K562 (cell line): Measurements from ENCODE around the gene KLHL29.

Experiments
- BCOR ChIP-seq: fragments of 450-650 bp; IDR thresholded peaks from 2 replicates; pipeline ENCODE4 v1.6.1; 2016
- BRCA1 ChIP-seq, 2 experiments: fragments of 450-650 bp in 1 of 2; sonication (generic) in 1 of 2; formaldehyde crosslinking in 1 of 2; IDR thresholded peaks; 2 replicates each; pipeline versions ENCODE4 v1.5.0 to v1.6.1; 2017 to 2020; ENCODE audit warnings: mild to moderate bottlenecking in 1 of 2, missing genetic modification reagents in 1 of 2
- CTCF ChIP-seq, 3 experiments: IDR thresholded peaks in 2 of 3; conservative IDR thresholded peaks in 1 of 3; 2 replicates each; pipeline ENCODE4 v1.5.1; 2011 to 2012; ENCODE audit warnings: low read length in 3 of 3, mild to moderate bottlenecking in 3 of 3, control low read depth in 2 of 3, improper control_type of control experiment in 1 of 3, inconsistent platforms in 1 of 3, low read depth in 1 of 3, mixed read lengths in 1 of 3, moderate library complexity in 1 of 3; ENCODE audit not compliant: insufficient read depth in 2 of 3
- CXXC5 ChIP-seq: fragments of 250-450 bp; sonication (Bioruptor Pico); IDR thresholded peaks from 2 replicates; pipeline ENCODE4 v1.8.0; 2022; ENCODE audit warnings: inconsistent platforms, mild to moderate bottlenecking, moderate library complexity
- IRF2 ChIP-seq: sonication (generic); formaldehyde crosslinking; IDR thresholded peaks from 2 replicates; pipeline ENCODE4 v1.8.1; 2022; ENCODE audit warnings: mild to moderate bottlenecking, missing genetic modification reagents
- MAX ChIP-seq: sonication (generic); formaldehyde crosslinking; IDR thresholded peaks from 2 replicates; pipeline ENCODE4 v1.9.0; 2022; ENCODE audit warnings: mild to moderate bottlenecking, missing genetic modification reagents
- NCOR1 ChIP-seq: fragments of 450-650 bp; IDR thresholded peaks from 2 replicates; pipeline ENCODE4 v1.6.1; 2016; ENCODE audit warnings: mild to moderate bottlenecking, moderate library complexity
- SPI1 ChIP-seq: IDR thresholded peaks from 2 replicates; pipeline ENCODE4 v1.6.1; 2011; ENCODE audit warnings: low read depth, low read length, control low read depth, borderline replicate concordance
- SRF ChIP-seq, 2 experiments: fragments of 250-450, 450-650 bp in 1 of 2; sonication (Bioruptor Pico) in 1 of 2; sonication (generic) in 1 of 2; formaldehyde crosslinking; IDR thresholded peaks; 2 replicates each; pipeline versions ENCODE4 v1.5.0 to v1.5.1; 2020 to 2022; ENCODE audit warnings: mild to moderate bottlenecking in 1 of 2, missing genetic modification reagents in 1 of 2
- XRCC5 ChIP-seq: fragments of 200-400 bp; formaldehyde crosslinking; IDR thresholded peaks from 2 replicates; pipeline ENCODE4 v1.6.1; 2017; ENCODE audit warnings: low read depth, mild to moderate bottlenecking, low read length
- ZNF280A ChIP-seq: fragments of 450-650 bp; IDR thresholded peaks from 2 replicates; pipeline ENCODE4 v1.6.1; 2018; ENCODE audit warnings: mild to moderate bottlenecking, low read depth; ENCODE audit not compliant: partially characterized antibody
- TF ChIP-seq, protein P1 (sequence below): fragments of 150-350 bp; IDR thresholded peaks from 2 replicates; pipeline ENCODE4 v1.6.1; 2014; ENCODE audit warnings: low read depth, mild to moderate bottlenecking, low read length, borderline replicate concordance
- TF ChIP-seq, protein P2 (sequence below): sonication (generic); formaldehyde crosslinking; IDR thresholded peaks from 2 replicates; pipeline ENCODE4 v1.5.0; 2020; ENCODE audit warnings: missing genetic modification reagents

GRCh38 chr2:23592061-23592685 is 207.2 kb downstream of the KLHL29 start:
- TF ChIP-seq SPI1 (no peak), CXXC5 (CRISPR knock-in tag) (no peak), CTCF (IDR thresholded peaks at IDR 0.05 in 2 of 3, conservative IDR thresholded peaks at IDR 0.05 in 1 of 3; ENCODE audit: insufficient read depth in 2 of 3, low read depth in 1 of 3, low read length in 3 of 3) (no peak), BRCA1 (IDR thresholded peaks at IDR 0.05) (no peak), BRCA1 (CRISPR knock-in tag; IDR thresholded peaks at IDR 0.05) (no peak), ZNF280A (no peak), MAX (CRISPR knock-in tag) (no peak), IRF2 (CRISPR knock-in tag) (no peak), NCOR1 (no peak), SRF (CRISPR knock-in tag; IDR thresholded peaks at IDR 0.05) (no peak), XRCC5 (no peak), BCOR (no peak)
- TF ChIP-seq, protein P1, sequence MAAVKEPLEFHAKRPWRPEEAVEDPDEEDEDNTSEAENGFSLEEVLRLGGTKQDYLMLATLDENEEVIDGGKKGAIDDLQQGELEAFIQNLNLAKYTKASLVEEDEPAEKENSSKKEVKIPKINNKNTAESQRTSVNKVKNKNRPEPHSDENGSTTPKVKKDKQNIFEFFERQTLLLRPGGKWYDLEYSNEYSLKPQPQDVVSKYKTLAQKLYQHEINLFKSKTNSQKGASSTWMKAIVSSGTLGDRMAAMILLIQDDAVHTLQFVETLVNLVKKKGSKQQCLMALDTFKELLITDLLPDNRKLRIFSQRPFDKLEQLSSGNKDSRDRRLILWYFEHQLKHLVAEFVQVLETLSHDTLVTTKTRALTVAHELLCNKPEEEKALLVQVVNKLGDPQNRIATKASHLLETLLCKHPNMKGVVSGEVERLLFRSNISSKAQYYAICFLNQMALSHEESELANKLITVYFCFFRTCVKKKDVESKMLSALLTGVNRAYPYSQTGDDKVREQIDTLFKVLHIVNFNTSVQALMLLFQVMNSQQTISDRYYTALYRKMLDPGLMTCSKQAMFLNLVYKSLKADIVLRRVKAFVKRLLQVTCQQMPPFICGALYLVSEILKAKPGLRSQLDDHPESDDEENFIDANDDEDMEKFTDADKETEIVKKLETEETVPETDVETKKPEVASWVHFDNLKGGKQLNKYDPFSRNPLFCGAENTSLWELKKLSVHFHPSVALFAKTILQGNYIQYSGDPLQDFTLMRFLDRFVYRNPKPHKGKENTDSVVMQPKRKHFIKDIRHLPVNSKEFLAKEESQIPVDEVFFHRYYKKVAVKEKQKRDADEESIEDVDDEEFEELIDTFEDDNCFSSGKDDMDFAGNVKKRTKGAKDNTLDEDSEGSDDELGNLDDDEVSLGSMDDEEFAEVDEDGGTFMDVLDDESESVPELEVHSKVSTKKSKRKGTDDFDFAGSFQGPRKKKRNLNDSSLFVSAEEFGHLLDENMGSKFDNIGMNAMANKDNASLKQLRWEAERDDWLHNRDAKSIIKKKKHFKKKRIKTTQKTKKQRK: no peak
- TF ChIP-seq, protein P2, sequence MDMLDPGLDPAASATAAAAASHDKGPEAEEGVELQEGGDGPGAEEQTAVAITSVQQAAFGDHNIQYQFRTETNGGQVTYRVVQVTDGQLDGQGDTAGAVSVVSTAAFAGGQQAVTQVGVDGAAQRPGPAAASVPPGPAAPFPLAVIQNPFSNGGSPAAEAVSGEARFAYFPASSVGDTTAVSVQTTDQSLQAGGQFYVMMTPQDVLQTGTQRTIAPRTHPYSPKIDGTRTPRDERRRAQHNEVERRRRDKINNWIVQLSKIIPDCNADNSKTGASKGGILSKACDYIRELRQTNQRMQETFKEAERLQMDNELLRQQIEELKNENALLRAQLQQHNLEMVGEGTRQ: no peak
